ENCODE measurements around the gene OGDH. TPM values are rescaled to one million over a fixed set of nuclear protein-coding genes. Genes with fewer than 3 reads are reported as not detected.

OGDH gene
- total and polyA plus RNA-seq, 2 of the 4 experiments (the other 2 are of a cell fraction), result 47.4 to 56.5 TPM

DNA sequence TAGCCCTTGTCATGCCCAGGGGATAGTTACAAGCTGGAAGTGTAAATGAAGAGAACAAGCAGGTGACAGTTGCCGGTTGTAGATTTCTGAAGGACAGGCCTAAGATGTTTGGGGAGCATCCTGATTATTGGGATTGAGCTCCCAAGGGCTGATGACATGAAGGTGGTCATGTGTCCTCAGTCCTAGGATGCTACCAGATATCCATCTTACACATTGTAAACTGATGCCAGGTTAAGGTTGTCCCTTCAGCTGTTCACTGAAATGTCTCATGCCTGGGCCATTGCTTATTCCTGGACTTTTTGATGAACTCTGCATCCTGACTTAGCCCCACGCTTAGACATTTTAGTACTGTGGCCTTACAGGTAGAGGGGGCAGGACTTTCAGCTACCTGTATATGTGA is 143.6 kb downstream of the OGDH start:
- Histone ChIP-seq H3K18ac (ENCODE audit: low read depth, low read length) (no peak overlapping the region), H2BK15ac (ENCODE audit: low read depth, low read length) (no peak overlapping the region), H3K27ac (ENCODE audit: insufficient read depth, low read length) (no peak overlapping the region), H4K5ac (ENCODE audit: low read depth, low read length) (no peak overlapping the region), H4K91ac (ENCODE audit: insufficient read depth, low read depth, low read length) (no peak overlapping the region), H3K79me1 (ENCODE audit: low read depth in 1 of 2, low read length in 2 of 2) (peaks cover 23 to 59% of the 10 kb centered on the region in 2 experiments), H3K9ac (ENCODE audit: low read depth, low read length) (0 out of 2 replicates have a peak overlapping the region, but pooled peaks have one; percentile 84), H3K9me3 (ENCODE audit: control insufficient read depth, insufficient read depth, low read length) (no peaks in the 10 kb centered on the region), H3K4me3 (ENCODE audit: insufficient read depth, low read depth, low read length) (peak overlapping the region; percentile 99; the same call in 1 of the 2 replicates), H3K56ac (ENCODE audit: extremely low read depth, insufficient read depth, low read length) (no peak overlapping the region), H4K20me1 (ENCODE audit: insufficient read depth, low read length) (peaks cover 40% of the 10 kb centered on the region), H2BK120ac (ENCODE audit: low read depth, low read length) (no peak overlapping the region), H3K36me3 (ENCODE audit: control insufficient read depth, insufficient read depth, low read length) (peaks cover 2% of the 10 kb centered on the region; the same call in 1 of the 2 replicates), H3K27me3 (ENCODE audit: control insufficient read depth, insufficient read depth, low read length) (no peaks in the 10 kb centered on the region), H3K4ac (ENCODE audit: low read depth, low read length) (no peak overlapping the region), H2AK9ac (replicated peaks; ENCODE audit: low read depth, low read length, poor library complexity) (peak overlapping the region; percentile 91), H3K23ac (ENCODE audit: low read depth, low read length) (peak overlapping the region; percentile 81), H3K14ac (replicated peaks; ENCODE audit: low read depth, low read length) (peak overlapping the region; percentile 74; the same call in 1 of the 2 replicates), H4K8ac (ENCODE audit: low read depth in 2 of 2, low read length in 2 of 2) (no peak overlapping the region), H2BK5ac (ENCODE audit: low read depth, low read length, poor library complexity, severe bottlenecking) (no peak overlapping the region), H2AK5ac (ENCODE audit: low read depth, low read length) (peak overlapping the region; percentile 37), H3K4me2 (ENCODE audit: low read depth, low read length) (peak overlapping the region; percentile 98), H3K4me1 (ENCODE audit: control insufficient read depth, insufficient read depth, low read length) (peaks cover 20% of the 10 kb centered on the region), H3K9me1 (ENCODE audit: insufficient read depth, low read length) (peaks cover 20% of the 10 kb centered on the region), H2BK20ac (ENCODE audit: low read depth, low read length) (no peak overlapping the region), H2AFZ (replicated peaks; ENCODE audit: low read length, poor library complexity) (no peak overlapping the region)
- dilution Hi-C loops (cut with HindIII; ENCODE audit: low sequenced_read_pairs, unreplicated experiment) (no loop called here), in situ Hi-C loops (cut with MboI; ENCODE audit: low sequenced_read_pairs) (no loop called here), intact Hi-C loops (cut with micrococcal nuclease) (loop anchor here (1.0 to 5.0 kb wide), 3 partner anchors 97 to 163 kb away; partner anchors contain the start of gene OGDH)
- CTCF ChIA-PET, result interaction anchor here (0.6 kb wide), 1 partner anchor 11 kb away, joined by 4 read pairs; no protein-coding TSS in a partner anchor
- WGBS, 2 experiments (ENCODE audit: extremely low coverage in 2 of 2, insufficient read length in 1 of 2), result no CpG with 5 or more reads among the region's 2 CpGs
- POLR2A ChIA-PET (ENCODE audit: unreplicated experiment), result interaction anchor here (0.7 kb wide), 1 partner anchor 47 kb away, joined by 4 read pairs; no protein-coding TSS in a partner anchor
- DNase-seq (no peak), ATAC-seq (ENCODE audit: low read depth) (no peak)
- TF ChIP-seq, protein P1, sequence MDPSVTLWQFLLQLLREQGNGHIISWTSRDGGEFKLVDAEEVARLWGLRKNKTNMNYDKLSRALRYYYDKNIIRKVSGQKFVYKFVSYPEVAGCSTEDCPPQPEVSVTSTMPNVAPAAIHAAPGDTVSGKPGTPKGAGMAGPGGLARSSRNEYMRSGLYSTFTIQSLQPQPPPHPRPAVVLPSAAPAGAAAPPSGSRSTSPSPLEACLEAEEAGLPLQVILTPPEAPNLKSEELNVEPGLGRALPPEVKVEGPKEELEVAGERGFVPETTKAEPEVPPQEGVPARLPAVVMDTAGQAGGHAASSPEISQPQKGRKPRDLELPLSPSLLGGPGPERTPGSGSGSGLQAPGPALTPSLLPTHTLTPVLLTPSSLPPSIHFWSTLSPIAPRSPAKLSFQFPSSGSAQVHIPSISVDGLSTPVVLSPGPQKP (IDR thresholded peaks at IDR 0.05; ENCODE audit: borderline replicate concordance, low read depth, low read length), result no peak
- TF ChIP-seq MAFK (IDR thresholded peaks at IDR 0.05; ENCODE audit: low read depth, low read length) (no peak), MXI1 (IDR thresholded peaks at IDR 0.05; ENCODE audit: borderline replicate concordance, low read depth, low read length) (no peak), RFX5 (IDR thresholded peaks at IDR 0.05; ENCODE audit: low read depth, low read length) (no peak), MAZ (IDR thresholded peaks at IDR 0.05; ENCODE audit: borderline replicate concordance, low read depth, low read length) (no peak), CHD1 (IDR thresholded peaks at IDR 0.05; ENCODE audit: low read depth, low read length) (no peak), RAD21 (IDR thresholded peaks at IDR 0.05; ENCODE audit: low read length) (no peak), POLR2A (IDR thresholded peaks at IDR 0.05; ENCODE audit: low read depth, low read length) (no peak; the same call in 1 of the 2 replicates)
- no TSS peak for BruUV-seq (replicated peaks)

Data from IMR-90 (cell line).